ENCODE results near the gene LTO1. TPM values are rescaled to one million over a fixed set of nuclear protein-coding genes. Genes with fewer than 3 reads are reported as not detected.

Gene LTO1
- polyA plus RNA-seq, 1 donor (not counting 4 experiments of a cell fraction or from before 2014, with no cell fraction given) = 24.3 TPM

- dilution Hi-C loops (cut with MboI; ENCODE audit: extremely low pct_ligation_motif_present, low sequenced_read_pairs) = no loop called here
- no peak for TF ChIP-seq CTCF (optimal IDR thresholded peaks at IDR 0.05 in 1 of 3, IDR thresholded peaks at IDR 0.05 in 1 of 3, conservative IDR thresholded peaks at IDR 0.05 in 1 of 3; ENCODE audit: extremely low read depth in 1 of 3, insufficient read depth in 2 of 3, low read length in 3 of 3)
- TF ChIP-seq EZH2 (IDR thresholded peaks at IDR 0.05; ENCODE audit: low read length) = no peak
- H3K36me3 ChIP-seq (ENCODE audit: control insufficient read depth in 2 of 2, extremely low read depth in 1 of 2, insufficient read depth in 2 of 2, low read length in 2 of 2) = no peaks in the 10 kb centered on the region
- no peak overlapping the region for H2AFZ ChIP-seq (ENCODE audit: control insufficient read depth, low read length)
- no peak overlapping the region for H3K9ac ChIP-seq (ENCODE audit: control insufficient read depth, extremely low read depth, insufficient read depth, low read length)
- no peaks in the 10 kb centered on the region for H3K9me1 ChIP-seq (ENCODE audit: control insufficient read depth, extremely low read depth, insufficient read depth, low read length)
- no peaks in the 10 kb centered on the region for H3K79me2 ChIP-seq (ENCODE audit: control insufficient read depth, insufficient read depth, low read length)
- no peak for FAIRE-seq
- H3K4me3 ChIP-seq (ENCODE audit: control insufficient read depth in 2 of 3, extremely low read depth in 1 of 3, insufficient read depth in 2 of 3, low read depth in 1 of 3, low read length in 3 of 3) = no peak overlapping the region
- no peaks in the 10 kb centered on the region for H4K20me1 ChIP-seq (ENCODE audit: control insufficient read depth, extremely low read depth, insufficient read depth, low read length)
- H3K4me2 ChIP-seq (ENCODE audit: control insufficient read depth, extremely low read depth, insufficient read depth, low read depth, low read length) = no peak overlapping the region
- no peaks in the 10 kb centered on the region for H3K9me3 ChIP-seq (ENCODE audit: control insufficient read depth, low read depth, low read length)
- no peak overlapping the region for H3K27ac ChIP-seq (ENCODE audit: control insufficient read depth, insufficient read depth, low read length)
- H3K27me3 ChIP-seq (ENCODE audit: control insufficient read depth, extremely low read depth, insufficient read depth, low read length) = peaks cover 27% of the 10 kb centered on the region
- H3K4me1 ChIP-seq (ENCODE audit: control insufficient read depth, extremely low read depth, insufficient read depth, low read length) = no peaks in the 10 kb centered on the region
- DNase-seq (ENCODE audit: low read depth, low spot score) = no peak
These were observed 40.9 kb upstream of the LTO1 start for GRCh38 chr11:69716099-69716498.

GRCh38 chr11:69715446-69715845, 40.3 kb upstream of the LTO1 start:
- Histone ChIP-seq H3K4me1 (ENCODE audit: control insufficient read depth, extremely low read depth, insufficient read depth, low read length) (no peaks in the 10 kb centered on the region), H3K27ac (ENCODE audit: control insufficient read depth, insufficient read depth, low read length) (no peak overlapping the region), H3K4me2 (ENCODE audit: control insufficient read depth, extremely low read depth, insufficient read depth, low read depth, low read length) (no peak overlapping the region), H3K27me3 (ENCODE audit: control insufficient read depth, extremely low read depth, insufficient read depth, low read length) (peaks cover 27% of the 10 kb centered on the region), H4K20me1 (ENCODE audit: control insufficient read depth, extremely low read depth, insufficient read depth, low read length) (no peaks in the 10 kb centered on the region), H3K9ac (ENCODE audit: control insufficient read depth, extremely low read depth, insufficient read depth, low read length) (no peak overlapping the region), H3K36me3 (ENCODE audit: control insufficient read depth in 2 of 2, extremely low read depth in 1 of 2, insufficient read depth in 2 of 2, low read length in 2 of 2) (no peaks in the 10 kb centered on the region), H3K79me2 (ENCODE audit: control insufficient read depth, insufficient read depth, low read length) (no peaks in the 10 kb centered on the region), H3K4me3 (ENCODE audit: control insufficient read depth in 2 of 3, extremely low read depth in 1 of 3, insufficient read depth in 2 of 3, low read depth in 1 of 3, low read length in 3 of 3) (no peak overlapping the region), H3K9me1 (ENCODE audit: control insufficient read depth, extremely low read depth, insufficient read depth, low read length) (no peaks in the 10 kb centered on the region), H3K9me3 (ENCODE audit: control insufficient read depth, low read depth, low read length) (no peaks in the 10 kb centered on the region), H2AFZ (ENCODE audit: control insufficient read depth, low read length) (no peak overlapping the region)
- no peak for DNase-seq (ENCODE audit: low read depth, low spot score)
- dilution Hi-C loops (cut with MboI; ENCODE audit: extremely low pct_ligation_motif_present, low sequenced_read_pairs) = no loop called here
- no peak for FAIRE-seq
- TF ChIP-seq CTCF (optimal IDR thresholded peaks at IDR 0.05 in 1 of 3, IDR thresholded peaks at IDR 0.05 in 1 of 3, conservative IDR thresholded peaks at IDR 0.05 in 1 of 3; ENCODE audit: extremely low read depth in 1 of 3, insufficient read depth in 2 of 3, low read length in 3 of 3) = no peak
- TF ChIP-seq EZH2 (IDR thresholded peaks at IDR 0.05; ENCODE audit: low read length) = no peak

All from keratinocyte (primary cell).